Ovary (tissue), 3 donors: ENCODE results near the gene EHD3.

ENCODE experiments used
- EP300 ChIP-seq: sonication (generic); formaldehyde crosslinking; IDR thresholded peaks from one replicate; pipeline ENCODE4 v1.6.1; 2017; ENCODE audit warnings: antibody characterized with exemption
- POLR2A ChIP-seq: fragments of 450-650 bp; IDR thresholded peaks from one replicate; pipeline ENCODE4 v1.6.1; 2017; ENCODE audit warnings: antibody characterized with exemption, mild to moderate bottlenecking, moderate library complexity
- TF ChIP-seq, protein P1 (sequence below), 3 donors: fragments of 450-650 bp in 2 of 3; fragments of 200-600 bp in 1 of 3; IDR thresholded peaks; one replicate each; pipeline versions ENCODE4 v1.5.1 to v1.8.0; 2016 to 2022; ENCODE audit warnings: antibody characterized with exemption in 3 of 3, mild to moderate bottlenecking in 1 of 3
- donor health status: DM: no; HTN: no; CAD: no.

DNA sequence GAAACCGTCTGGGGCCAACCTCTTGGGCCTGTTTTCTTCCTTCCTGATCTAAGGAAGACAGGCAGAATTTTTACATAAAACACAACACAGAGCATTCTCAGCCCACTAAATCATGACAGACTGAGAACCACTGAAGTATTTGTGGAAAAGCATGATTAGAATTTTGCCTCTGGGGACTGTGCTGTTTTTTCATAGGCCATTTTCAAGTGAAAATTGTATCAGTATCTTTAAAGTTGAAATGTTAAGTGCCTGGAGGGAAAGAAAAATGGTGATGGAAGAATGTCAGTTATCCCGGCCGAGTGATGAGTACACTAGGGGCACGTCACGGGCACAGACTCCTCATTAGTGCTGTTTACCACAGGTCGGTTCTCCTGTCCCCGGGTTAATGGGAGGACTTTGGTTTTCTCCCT is 36.9 kb downstream of the EHD3 start:
- TF ChIP-seq, protein P1, sequence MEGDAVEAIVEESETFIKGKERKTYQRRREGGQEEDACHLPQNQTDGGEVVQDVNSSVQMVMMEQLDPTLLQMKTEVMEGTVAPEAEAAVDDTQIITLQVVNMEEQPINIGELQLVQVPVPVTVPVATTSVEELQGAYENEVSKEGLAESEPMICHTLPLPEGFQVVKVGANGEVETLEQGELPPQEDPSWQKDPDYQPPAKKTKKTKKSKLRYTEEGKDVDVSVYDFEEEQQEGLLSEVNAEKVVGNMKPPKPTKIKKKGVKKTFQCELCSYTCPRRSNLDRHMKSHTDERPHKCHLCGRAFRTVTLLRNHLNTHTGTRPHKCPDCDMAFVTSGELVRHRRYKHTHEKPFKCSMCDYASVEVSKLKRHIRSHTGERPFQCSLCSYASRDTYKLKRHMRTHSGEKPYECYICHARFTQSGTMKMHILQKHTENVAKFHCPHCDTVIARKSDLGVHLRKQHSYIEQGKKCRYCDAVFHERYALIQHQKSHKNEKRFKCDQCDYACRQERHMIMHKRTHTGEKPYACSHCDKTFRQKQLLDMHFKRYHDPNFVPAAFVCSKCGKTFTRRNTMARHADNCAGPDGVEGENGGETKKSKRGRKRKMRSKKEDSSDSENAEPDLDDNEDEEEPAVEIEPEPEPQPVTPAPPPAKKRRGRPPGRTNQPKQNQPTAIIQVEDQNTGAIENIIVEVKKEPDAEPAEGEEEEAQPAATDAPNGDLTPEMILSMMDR (IDR thresholded peaks at IDR 0.05), result no peak
- no peak for TF ChIP-seq POLR2A
- no peak for TF ChIP-seq EP300
